Anterior cingulate cortex (tissue), 58 donors: ENCODE data around the gene C5orf24.
"Not testable (repeated sequence)": the region's sequence is repeated elsewhere in the genome, so short reads cannot be mapped to it uniquely, and the experiment has no call there.

ENCODE experiments used
- DNase-seq, 58 donors: peaks; one replicate each; lab custom pipeline; 2025; lab: John Stamatoyannopoulos, UW

C5orf24 gene

DNA sequence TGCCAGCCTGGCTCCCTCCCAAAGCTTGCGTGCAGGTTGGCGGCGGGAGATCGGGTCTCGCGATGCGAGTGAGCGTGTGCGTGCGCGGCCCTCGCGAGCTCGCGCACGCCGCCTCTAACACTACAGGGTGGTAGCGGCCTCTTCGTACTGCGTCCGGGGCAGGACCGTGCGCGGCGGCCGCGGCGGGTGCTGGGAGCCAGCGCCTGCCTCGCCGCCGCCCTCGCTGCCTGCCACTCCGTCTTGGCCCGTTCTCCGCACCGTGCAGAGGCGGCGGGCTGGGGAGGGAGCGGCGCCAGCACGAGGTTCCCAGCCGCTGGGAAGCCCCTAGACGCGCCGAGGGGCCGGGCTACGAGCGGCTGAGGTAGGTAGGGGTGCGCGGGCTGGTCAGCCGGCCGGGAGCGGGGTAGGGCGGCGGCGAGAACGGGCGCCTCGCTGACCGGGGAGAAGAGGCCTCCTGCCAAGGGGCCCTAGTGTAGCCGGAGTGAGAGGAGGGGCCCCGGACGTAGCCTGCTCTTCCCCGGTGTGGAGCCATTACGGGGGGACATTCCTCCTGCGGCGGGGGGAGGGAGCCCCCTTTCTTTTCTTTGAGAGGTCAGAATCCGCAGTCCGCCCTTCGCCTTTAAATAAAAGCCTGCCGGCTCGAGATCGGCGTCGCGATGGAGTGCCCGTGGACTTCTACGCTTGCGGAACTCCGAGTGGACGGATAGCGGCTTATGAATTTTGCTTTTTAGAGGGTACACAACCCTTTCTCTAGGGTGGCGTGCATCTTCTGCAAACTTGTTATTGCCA lies at the start of gene C5orf24:
TSS of gene C5orf24 (plus strand) at position 117 of the 789 bp plus-strand sequence. CDS start 8,933 bp downstream, outside the sequence.
- peak; percentile 53 to 97 (median 92) for DNase-seq

DNA sequence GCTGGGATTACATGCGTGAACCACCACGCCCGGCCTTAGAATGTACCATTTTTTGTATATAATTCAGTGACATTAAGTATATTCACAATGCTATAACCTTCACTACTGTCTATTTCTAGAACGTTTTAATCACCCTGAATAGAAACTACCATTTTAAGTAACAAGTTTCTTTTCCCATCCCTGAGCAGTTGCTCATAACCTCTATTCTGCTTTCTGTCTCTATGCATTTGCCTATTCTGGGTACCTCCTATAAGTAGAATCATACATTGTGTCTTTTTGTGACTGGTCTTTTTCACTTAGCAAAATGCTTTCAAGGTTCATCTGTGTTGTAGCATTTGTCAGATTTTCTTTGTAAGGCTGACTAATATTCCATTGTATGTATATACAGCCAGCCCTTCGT lies 47.3 kb upstream of the C5orf24 start:
- DNase-seq = no peak

DNA sequence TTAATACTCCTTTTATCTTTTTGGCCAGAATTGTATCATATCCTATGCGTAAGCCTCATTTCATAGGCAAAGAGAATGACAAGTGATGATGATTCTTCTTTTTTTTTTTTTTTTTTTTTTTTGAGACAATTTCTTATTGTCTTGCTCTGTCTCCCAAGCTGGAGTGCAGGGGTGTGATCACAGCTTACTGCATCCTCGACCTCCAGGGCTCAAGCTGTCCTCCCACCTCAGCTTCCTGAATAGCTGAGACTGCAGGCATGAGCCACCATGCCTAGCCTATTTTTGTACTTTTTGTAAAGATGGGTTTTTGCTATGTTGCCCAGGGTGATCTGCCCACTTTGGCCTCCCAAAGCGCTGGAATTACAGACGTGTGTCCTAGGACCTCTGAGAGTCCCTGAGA lies 41.9 kb upstream of the C5orf24 start:
- peak in 1 of 58 donors; percentile 8 for DNase-seq

DNA sequence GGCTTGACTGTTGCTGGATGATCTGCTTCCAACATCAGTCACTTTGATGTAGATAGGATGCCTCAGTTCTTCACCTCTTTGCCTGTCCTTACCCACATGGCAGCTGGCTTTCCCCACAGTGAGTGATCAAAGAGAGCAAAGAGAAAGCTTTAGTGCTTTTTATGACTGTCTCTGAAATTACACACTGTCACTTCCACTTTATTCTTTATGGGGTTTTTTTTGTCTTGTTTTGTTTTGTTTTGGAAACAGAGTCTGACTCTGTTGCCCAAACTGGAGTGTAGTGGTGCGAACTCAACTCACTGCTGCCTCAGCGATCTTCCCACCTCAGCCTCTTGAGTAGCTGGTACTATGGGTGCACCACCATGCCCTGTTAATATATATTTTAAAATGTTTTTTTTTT lies 32.4 kb upstream of the C5orf24 start:
- no peak for DNase-seq

DNA sequence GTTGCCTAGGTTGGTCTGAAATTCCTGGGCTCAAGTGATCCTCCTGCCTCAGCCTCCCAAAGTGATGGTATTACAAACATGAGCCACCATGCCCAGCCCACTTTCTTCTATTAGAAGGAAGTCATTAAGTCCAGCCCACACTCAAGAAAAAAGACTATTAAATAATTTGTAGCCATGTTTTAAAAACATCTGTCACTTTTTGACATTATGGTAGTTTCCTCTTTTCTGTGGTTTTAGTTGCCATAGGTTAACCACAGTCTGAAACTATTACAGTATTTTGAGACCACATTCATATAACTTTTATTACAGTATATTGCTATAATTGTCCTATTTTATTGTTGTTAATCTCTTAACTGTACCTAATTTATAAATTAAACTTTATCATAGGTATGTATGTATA lies 31.9 kb upstream of the C5orf24 start:
- no peak for DNase-seq

DNA sequence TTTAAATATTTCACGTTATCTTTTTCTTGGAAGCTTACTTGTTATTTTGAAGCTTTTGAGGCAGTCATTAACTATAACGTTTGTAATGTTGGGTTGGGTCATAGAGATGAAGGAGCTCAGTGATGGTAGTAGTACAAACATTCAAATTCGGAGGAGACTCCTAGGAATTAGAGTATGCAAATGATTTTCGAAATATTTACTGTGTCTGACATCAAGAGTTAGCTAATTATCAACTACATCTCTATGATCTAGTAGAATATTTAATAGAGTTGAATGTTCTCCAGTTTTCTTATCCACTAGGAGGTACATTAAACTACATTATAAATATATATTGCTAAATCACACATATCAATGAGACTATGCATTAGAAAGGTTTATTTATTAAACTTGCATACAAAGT lies 28.8 kb upstream of the C5orf24 start:
- DNase-seq = no peak

DNA sequence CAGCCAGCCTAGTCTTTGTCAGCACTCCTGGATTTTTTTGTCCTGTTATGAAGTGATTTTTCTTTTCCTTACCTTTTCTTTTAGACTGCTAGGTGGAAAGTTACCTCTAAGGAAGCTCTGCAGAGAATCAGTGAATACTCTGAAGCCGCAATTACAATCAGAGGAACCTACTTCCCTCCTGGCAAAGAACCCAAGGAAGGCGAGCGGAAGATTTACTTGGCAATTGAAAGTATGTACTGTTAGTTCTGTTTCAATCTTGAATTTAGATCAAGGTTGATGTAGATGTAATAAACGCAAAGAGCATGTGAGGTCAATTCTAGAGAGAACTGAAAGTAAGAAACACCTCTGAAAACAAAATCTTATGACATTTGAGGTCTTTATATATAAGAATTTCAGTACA lies 27.0 kb upstream of the C5orf24 start:
- DNase-seq = no peak

DNA sequence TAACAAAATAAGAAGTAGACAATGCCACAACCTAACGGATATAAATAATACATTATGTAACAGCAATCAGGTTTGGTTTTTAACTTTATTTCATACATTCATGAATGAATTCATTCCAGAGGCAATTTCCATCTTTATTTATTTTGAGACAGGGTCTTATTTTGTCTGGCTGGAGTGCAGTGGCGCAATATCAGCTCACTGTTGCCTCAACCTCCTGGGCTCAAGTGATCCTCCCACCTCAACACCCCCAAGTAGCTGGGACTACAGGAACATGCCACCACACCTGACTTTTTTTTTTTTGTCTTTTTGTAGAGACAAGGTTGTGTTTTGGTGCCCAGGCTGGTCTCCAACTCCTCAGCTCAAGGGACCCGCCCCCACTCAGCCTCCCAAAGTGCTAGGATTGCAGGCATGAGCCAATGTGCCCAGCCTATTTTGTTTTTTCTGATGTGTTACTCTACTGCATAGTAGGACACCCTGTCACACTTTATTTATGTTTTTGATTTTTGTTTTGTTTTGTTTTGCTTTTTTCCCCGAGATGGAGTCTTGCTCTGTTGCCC lies 26.3 kb upstream of the C5orf24 start:
- DNase-seq = no peak

DNA sequence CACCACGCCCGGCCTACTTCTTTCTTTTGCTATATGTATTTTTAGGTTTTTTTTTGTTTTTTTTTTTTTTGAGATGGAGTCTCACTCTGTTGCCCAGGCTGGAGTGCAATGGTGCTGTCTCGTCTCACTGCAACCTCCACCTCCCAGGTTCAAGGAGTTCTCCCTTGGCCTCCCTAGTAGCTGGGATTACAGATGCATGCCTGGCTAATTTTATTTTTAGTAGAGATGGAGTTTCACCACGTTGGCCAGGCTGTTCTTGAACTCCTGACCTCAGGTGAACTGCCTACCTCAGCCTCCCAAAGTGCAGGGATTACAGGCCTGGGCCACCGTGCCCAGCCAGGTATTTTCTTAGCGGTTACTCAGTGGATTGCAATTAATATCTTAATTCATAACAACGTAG lies 23.9 kb upstream of the C5orf24 start:
- DNase-seq = no peak

DNA sequence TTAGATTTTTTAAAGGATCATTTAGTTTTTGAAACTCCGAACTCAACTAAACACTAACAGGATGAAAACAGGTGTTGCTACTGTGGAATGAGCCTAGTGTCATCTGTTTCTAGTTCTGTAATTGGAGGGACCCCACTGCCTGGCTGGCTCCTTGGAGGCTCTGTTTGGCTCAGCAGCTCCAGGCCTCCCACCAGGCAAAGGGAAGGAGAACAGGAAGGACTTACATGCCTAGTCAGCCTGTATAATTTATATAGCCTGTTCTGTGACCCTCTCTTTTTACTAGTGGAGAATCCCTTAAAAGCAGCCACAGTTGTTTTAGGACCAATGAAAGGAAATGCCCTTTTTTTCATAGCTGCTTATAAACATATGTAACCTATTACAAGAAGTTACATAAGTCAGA lies 21.1 kb upstream of the C5orf24 start:
- DNase-seq = no peak

DNA sequence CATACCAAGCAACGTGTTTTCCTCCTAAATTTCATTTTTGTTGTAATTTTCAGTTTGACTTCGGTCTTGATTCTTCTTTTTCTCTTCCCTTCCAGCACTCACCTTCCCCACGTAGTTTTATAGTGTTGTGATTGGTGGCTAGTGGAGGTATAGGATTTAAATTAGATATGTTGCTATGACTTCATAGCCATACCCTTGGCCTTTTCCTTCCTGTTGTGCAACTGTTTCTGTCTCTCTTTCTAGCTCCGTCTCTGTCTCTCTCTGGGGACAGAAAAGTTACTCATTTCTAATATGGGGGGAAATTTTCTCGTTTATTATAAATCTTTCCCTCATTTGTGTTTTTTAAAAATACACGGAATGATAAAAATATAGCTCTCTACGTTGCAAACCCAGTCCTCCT lies 20.6 kb upstream of the C5orf24 start:
- DNase-seq = no peak

DNA sequence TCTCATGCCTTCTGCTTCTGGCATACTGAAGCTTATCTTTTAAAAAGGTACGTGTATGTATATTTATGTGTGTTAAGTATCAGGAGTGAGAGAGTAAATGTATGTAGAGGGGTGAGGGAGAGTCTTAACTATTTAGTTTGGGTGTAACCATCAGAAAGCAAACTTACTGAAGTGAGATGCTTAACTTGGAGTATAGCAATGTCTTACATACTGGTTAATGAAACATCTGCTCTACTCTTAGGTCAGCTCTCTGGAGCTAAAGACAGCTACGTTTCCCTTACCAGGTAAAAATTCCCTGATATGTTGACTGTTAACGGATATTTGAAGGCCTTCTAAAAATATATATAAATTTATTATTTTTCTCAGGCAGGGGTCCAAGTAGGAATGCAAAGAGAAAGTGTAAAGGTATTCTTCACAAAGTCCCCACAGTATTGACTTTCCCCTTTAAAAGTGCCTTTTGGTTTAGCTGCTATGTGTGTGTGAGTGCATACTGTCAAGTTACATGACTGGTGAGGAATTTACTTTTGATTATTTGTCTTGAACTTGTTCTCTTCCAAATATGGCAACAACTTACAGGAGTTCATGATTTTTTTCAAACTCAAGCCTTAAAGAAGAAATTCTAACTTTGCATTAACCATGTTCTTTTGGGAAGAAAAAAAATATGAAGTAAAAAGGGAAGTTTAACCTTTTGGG lies 12.3 kb upstream of the C5orf24 start:
- no peak for DNase-seq

DNA sequence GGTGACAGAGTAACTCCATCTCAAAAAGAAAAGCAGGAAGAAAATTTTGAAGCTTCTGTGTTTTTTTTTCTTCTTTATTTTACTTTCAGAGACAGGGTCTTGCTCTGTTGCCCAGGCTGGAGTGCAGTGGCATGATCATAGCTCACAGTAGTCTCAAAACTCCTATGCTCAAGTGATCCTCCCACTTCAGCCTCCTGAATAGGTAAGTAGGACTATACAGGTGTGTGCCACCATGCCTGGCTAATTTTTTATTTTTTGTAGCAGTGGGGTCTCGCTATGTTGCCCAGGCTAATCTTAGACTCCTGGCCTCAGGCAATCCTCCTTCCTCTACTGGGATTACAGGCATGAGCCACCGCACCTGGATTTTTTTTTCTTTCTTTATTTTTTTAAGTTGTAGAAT lies 10.1 kb upstream of the C5orf24 start:
- DNase-seq = no peak

DNA sequence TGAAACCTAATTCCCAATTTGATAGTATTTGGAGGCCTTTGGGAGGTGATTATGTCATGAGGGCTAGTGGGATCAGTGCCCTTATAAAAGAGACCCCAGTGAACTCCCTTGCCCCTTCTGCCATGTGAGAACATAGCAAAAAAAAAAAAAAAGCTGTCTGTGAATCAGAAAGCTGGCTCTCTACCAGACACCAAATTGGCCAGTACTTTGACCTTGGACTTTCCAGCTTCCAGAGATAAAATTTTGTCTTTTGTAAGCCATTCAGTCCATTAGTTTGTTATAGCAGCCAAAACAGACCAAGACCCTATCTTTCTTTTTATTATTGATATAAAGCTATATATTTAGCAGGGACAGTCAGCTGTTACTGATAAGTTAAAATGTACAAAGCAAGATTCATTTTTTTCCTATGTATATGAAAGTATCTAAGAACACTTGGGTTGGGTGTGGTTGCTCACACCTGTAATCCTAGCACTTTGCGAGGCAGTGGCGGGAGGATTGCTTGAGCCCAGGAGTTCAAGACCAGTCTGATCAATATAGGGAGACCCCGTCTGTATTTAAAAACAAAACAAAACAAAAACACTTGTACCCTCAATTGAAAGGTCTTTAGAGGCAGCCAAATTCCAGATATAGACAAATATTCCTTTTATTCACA lies 8.1 kb upstream of the C5orf24 start:
- DNase-seq = no peak

DNA sequence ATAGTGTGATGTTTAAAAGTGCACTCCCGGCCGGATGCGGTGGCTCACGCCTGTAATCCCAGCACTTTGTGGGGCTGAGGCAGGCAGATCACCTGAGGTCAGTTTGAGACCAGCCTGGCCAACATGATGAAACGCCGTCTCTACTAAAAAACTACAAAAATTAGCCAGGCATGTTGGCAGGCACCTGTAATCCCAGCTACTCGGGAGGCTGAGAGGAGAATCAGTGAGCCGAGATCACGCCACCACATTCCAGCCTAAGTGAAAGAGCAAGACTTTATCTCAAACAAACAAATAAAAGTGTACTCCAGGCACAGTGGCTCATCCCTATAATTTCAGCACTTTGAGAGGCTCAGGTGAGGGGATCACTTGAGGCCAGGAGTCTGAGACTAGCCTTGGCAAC lies 7.4 kb upstream of the C5orf24 start:
- DNase-seq = not testable (repeated sequence)

DNA sequence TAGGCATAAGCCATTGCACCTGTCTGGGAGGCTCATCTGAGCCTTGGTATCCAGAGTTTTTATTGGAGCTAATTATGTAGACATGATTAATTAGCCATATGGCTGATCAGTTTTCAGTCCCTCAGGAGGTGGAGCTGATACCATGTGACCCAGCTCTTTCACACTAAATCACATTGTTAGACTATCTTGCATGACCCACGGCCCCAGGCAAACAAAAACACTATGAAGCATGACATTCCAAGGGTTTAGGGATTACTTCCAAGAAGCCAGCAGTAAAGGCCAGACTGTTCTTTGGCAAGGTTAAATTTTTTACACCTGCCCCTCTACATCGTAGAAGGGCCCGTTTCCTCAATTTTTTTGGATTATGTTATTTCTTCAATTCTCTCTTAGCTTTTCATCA lies 5.0 kb upstream of the C5orf24 start:
- no peak for DNase-seq

DNA sequence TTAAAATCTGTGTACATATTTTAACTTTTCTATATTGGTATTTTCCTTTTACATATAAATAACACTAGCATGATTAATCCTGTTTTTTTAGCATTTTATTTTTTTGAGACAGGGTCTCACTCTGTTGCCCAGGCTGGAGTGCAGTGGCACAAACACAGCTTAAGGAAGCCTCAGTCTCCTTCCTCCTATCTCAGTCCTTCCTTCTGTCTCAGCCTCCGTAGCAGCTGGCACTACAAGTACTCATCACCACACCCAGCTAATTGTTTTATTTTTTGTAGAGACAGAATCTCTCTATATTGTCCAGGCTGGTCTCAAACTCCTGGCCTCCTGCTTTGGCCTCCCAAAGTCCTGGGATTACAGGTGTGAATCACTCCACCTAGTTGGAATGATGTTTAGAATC lies 1.5 kb upstream of the C5orf24 start:
- DNase-seq = no peak

DNA sequence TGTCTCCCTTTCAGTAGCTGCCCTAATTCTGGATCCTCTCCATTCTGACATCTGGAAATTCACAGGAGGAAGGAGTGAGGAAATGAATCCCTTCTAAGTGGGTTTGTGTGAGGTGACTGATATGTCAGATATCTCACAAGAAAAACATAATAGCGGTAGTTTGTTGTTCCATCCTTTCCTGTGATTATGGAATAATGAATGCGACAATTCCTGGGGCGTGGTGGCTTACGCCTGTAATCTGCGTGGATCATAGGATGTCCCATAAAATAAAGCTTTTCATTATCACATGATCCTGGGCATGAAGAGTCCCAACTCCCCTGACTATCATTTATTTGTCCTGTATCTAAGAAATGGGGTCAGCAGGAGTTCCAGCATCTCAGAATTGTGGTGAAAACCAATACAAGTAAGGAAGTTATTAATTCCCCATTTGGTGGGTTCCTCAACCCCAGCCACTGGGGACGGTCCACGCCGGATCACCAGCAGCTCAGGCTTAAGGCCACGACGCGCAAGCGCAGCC lies 375 bp upstream of the C5orf24 start:
- DNase-seq = no peak

DNA sequence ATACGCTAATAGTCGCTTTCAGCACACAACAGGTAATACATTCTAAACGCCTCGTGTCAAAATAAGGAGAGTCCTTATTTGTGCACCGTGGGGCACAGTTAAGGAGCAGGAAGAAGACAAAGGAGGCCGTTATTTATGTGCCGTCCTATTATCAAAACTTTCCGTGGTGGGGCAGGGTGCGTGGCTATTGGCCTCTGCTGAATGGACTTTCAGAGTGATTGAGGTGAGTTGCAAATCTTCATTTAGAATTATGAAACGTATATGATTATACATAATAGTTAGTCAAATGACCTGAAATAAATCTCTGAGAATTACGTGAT lies 833 bp downstream of the C5orf24 start:
- peak in 2 of 58 donors; percentile 14 to 32 for DNase-seq

DNA sequence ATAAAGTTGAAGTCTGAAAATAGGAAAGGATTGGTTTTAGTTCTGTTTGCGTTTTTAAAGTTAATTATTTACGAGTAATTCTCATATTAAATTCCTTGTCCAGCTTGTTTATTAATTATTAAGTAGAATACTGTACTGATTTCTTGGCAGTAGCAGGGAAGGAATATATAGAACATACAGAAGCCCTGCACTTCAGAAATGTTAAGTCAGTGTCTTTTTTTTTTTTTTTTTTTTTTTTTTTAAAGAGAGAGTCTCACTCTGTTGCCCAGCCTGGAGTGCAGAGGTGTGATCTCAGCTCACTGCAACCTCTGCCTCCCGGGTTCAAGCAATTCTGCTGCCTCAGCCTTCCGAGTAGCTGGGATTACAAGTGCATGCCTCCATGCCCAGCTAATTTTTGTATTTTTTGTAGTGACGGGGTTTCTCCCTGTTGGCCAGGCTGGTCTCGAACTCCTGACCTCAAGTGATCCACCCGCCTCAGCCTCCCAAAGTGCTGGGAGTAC lies 3.7 kb downstream of the C5orf24 start:
- not testable (repeated sequence) for DNase-seq

DNA sequence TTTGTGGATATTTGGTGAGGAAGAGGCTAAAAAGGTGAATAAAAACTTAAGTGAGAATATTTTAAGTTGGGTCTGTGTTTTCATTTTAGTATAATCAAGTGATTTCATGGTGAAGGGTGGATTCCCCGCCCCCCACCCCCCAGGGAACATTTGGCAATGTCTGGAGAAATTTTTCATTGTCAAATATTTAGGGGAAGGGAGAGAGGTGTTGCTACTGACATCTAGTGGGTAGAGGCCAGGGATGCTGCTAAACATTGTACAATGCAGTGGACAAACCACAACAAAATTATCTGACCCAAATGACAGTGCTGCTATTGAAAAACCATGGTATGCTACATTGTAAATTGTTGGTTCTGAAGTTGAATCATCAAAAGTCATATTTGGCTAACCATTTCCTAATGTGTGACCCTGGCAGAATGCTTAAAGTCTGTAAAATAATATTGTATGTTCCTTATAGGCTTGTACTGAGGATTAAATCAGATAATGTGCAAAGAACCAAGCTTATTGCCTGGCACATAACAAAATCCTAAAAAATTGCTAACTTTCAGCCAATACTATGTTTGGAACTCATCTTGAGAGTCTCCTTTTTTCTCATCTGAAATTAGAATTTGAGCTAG lies 5.6 kb downstream of the C5orf24 start:
- no peak for DNase-seq
